HCT116 (cell line): Measurements from ENCODE around the gene NECAP2. TPM values are rescaled to one million over a fixed set of nuclear protein-coding genes. Genes with fewer than 3 reads are reported as not detected.

ENCODE experiments used
- ATAC-seq: fragments of 200-7000 bp; cut with Tn5 transposase; 2 replicates; pipeline ENCODE4 v1.9.1; 2020; ENCODE audit warnings: mild to moderate bottlenecking, moderate library complexity
- BruUV-seq: library from RNA; stranded (reverse); fragments of 400-500 nt; replicated peaks from 2 replicates; lab custom pipeline; 2021; lab: Mats Ljungman, UMichigan
- CTCF ChIA-PET: fragments of 300-600 bp; sonication (Branson Sonifier 250); formaldehyde crosslinking; loops from one replicate; lab custom pipeline; 2021; ENCODE audit warnings: antibody characterized with exemption; lab: Charles Lee
- POLR2A ChIA-PET: fragments of 300-600, 350-600 bp; sonication (Branson Sonifier 250); formaldehyde crosslinking; loops from one replicate; lab custom pipeline; 2021; ENCODE audit warnings: antibody characterized with exemption; lab: Charles Lee
- RAD21 ChIA-PET, 2 experiments: fragments of 300-600 bp; sonication (Branson Sonifier 250); formaldehyde crosslinking; loops; one replicate each; lab custom pipeline; 2023; ENCODE audit warnings: low total read pairs in 2 of 2; ENCODE audit not compliant: uncharacterized antibody in 2 of 2, unreplicated experiment in 2 of 2, low non-redundant PET in 1 of 2; lab: Charles Lee
- DNase-seq: peaks from one replicate; pipeline ENCODE4 v3.0.0-alpha.2; 2010; ENCODE audit warnings: low read depth, low spot score
- H2AFZ ChIP-seq: fragments of 200-600 bp; shearing (Covaris generic), sonication (generic); 2 replicates; pipeline ENCODE4 v1.6.1; 2017; ENCODE audit warnings: low read depth, mixed run types, mixed read lengths, antibody characterized with exemption, low read length; ENCODE audit not compliant: poor library complexity, severe bottlenecking
- H3K27ac ChIP-seq: 2 replicates; pipeline ENCODE4 v1.5.1; 2012; ENCODE audit warnings: low read depth, low read length
- H3K27me3 ChIP-seq: fragments of 200-600 bp; sonication (generic); 2 replicates; pipeline ENCODE4 v1.6.1; 2016; ENCODE audit warnings: mixed run types, low read length, mixed read lengths; ENCODE audit not compliant: insufficient read depth
- H3K36me3 ChIP-seq, 2 experiments: fragments of 200-500 bp in 1 of 2; fragments of 200-600 bp in 1 of 2; sonication (Bioruptor generic) in 1 of 2; sonication (generic) in 1 of 2; 2 replicates each; pipeline versions ENCODE4 v1.5.1 to v1.6.1; 2014 to 2016; ENCODE audit warnings: low read length in 2 of 2, inconsistent platforms in 1 of 2, mixed read lengths in 1 of 2, mixed run types in 1 of 2; ENCODE audit not compliant: insufficient read depth in 2 of 2, control insufficient read depth in 1 of 2
- H3K4me1 ChIP-seq, 2 experiments: fragments of 200-600 bp in 1 of 2; sonication (generic) in 1 of 2; 2 replicates each; pipeline versions ENCODE4 v1.5.1 to v1.6.1; 2012 to 2017; ENCODE audit warnings: low read length in 2 of 2, inconsistent platforms in 1 of 2, mild to moderate bottlenecking in 1 of 2, mixed read lengths in 1 of 2, mixed run types in 1 of 2, moderate library complexity in 1 of 2; ENCODE audit not compliant: insufficient read depth in 2 of 2, control insufficient read depth in 1 of 2
- H3K4me2 ChIP-seq: fragments of 200-600 bp; sonication (generic); 2 replicates; pipeline ENCODE4 v1.6.1; 2017; ENCODE audit warnings: mixed run types, low read length, mixed read lengths
- H3K4me3 ChIP-seq, 2 experiments: fragments of 200-600 bp in 1 of 2; sonication (generic) in 1 of 2; replicated peaks in 1 of 2; 2 replicates each; pipeline ENCODE4 v1.5.1; 2011 to 2016; ENCODE audit warnings: low read length in 2 of 2, control low read depth in 1 of 2, low read depth in 1 of 2, mild to moderate bottlenecking in 1 of 2, mixed read lengths in 1 of 2, mixed run types in 1 of 2
- H3K79me2 ChIP-seq: fragments of 200-600 bp; sonication (generic); 2 replicates; pipeline ENCODE4 v1.6.1; 2017; ENCODE audit warnings: mild to moderate bottlenecking, mixed run types, low read length, moderate library complexity, mixed read lengths; ENCODE audit not compliant: insufficient read depth
- H3K9ac ChIP-seq: fragments of 200-600 bp; sonication (generic); 2 replicates; pipeline ENCODE4 v1.6.1; 2016; ENCODE audit warnings: low read length, mixed read lengths
- H3K9me2 ChIP-seq: fragments of 200-600 bp; sonication (generic), shearing (Covaris generic); 2 replicates; pipeline ENCODE4 v1.6.1; 2017; ENCODE audit warnings: mixed run types, mild to moderate bottlenecking, moderate library complexity; ENCODE audit not compliant: insufficient read depth
- H3K9me3 ChIP-seq, 2 experiments: fragments of 200-500 bp in 1 of 2; fragments of 200-600 bp in 1 of 2; sonication (Bioruptor generic) in 1 of 2; sonication (generic) in 1 of 2; 2 replicates each; pipeline ENCODE4 v1.6.1; 2014 to 2017; ENCODE audit warnings: low read length in 2 of 2, mixed read lengths in 2 of 2, inconsistent platforms in 1 of 2, low read depth in 1 of 2, mild to moderate bottlenecking in 1 of 2, mixed run types in 1 of 2, moderate library complexity in 1 of 2; ENCODE audit not compliant: control insufficient read depth in 1 of 2, insufficient read depth in 1 of 2
- H4K20me1 ChIP-seq: fragments of 200-600 bp; sonication (generic), shearing (Covaris generic); 2 replicates; pipeline ENCODE4 v1.6.1; 2017; ENCODE audit warnings: mixed run types, mild to moderate bottlenecking, moderate library complexity; ENCODE audit not compliant: insufficient read depth
- CBX3 ChIP-seq: IDR thresholded peaks from 2 replicates; pipeline ENCODE4 v1.6.1; 2012; ENCODE audit warnings: low read depth
- EGR1 ChIP-seq: IDR thresholded peaks from 2 replicates; pipeline ENCODE4 v1.6.1; 2012; ENCODE audit warnings: low read depth
- ELF1 ChIP-seq: IDR thresholded peaks from 2 replicates; pipeline ENCODE4 v1.6.1; 2012; ENCODE audit warnings: low read depth, borderline replicate concordance
- EZH2 ChIP-seq: fragments of 200-600 bp; sonication (generic); IDR thresholded peaks from 2 replicates; pipeline ENCODE4 v1.6.1; 2017; ENCODE audit warnings: antibody characterized with exemption, mixed run types
- JUND ChIP-seq: IDR thresholded peaks from 2 replicates; pipeline ENCODE4 v1.6.1; 2012
- POLR2A ChIP-seq: IDR thresholded peaks from 2 replicates; pipeline ENCODE4 v1.7.0; 2011; ENCODE audit warnings: borderline replicate concordance; ENCODE audit not compliant: insufficient read depth, insufficient read length; ENCODE audit errors: extremely low read depth
- RAD21 ChIP-seq: IDR thresholded peaks from 2 replicates; pipeline ENCODE4 v1.6.1; 2012; ENCODE audit warnings: low read depth, mild to moderate bottlenecking
- SP1 ChIP-seq: IDR thresholded peaks from 2 replicates; pipeline ENCODE4 v1.6.1; 2012; ENCODE audit warnings: low read depth
- SRF ChIP-seq: IDR thresholded peaks from 2 replicates; pipeline ENCODE4 v1.6.1; 2012; ENCODE audit warnings: low read depth
- TCF7L2 ChIP-seq: IDR thresholded peaks from 2 replicates; pipeline ENCODE4 v1.7.0; 2011; ENCODE audit warnings: borderline replicate concordance, inconsistent platforms; ENCODE audit not compliant: insufficient read depth, insufficient read length; ENCODE audit errors: extremely low read depth
- ZFX ChIP-seq: fragments of 450-650 bp; IDR thresholded peaks from 2 replicates; pipeline ENCODE4 v1.6.1; 2017
- ZNF274 ChIP-seq: fragments of 200-500 bp; sonication (Bioruptor generic); IDR thresholded peaks from 2 replicates; pipeline ENCODE4 v1.6.1; 2014; ENCODE audit warnings: mild to moderate bottlenecking, low read depth, low read length, inconsistent platforms
- intact Hi-C: fragments of 100-400 bp; cut with micrococcal nuclease; formaldehyde crosslinking; loops from 2 replicates; pipeline ENCODE4 v1.10.0; 2022
- total RNA-seq: library from RNA; stranded (reverse); gene quantifications from one replicate; pipeline ENCODE4 v1.2.1, GENCODE V29; 2021; ENCODE audit not compliant: unreplicated experiment
- TF ChIP-seq, protein P1 (sequence below), 3 experiments: fragments of 200-600 bp in 1 of 3; sonication (generic) in 1 of 3; IDR thresholded peaks in 2 of 3; conservative IDR thresholded peaks in 1 of 3; 2 replicates each; pipeline ENCODE4 v1.5.1; 2012 to 2017; ENCODE audit warnings: low read depth in 2 of 3, low read length in 2 of 3, antibody characterized with exemption in 1 of 3, borderline replicate concordance in 1 of 3, control low read depth in 1 of 3, mild to moderate bottlenecking in 1 of 3, mixed read lengths in 1 of 3, mixed run types in 1 of 3, moderate library complexity in 1 of 3; ENCODE audit not compliant: insufficient read depth in 1 of 3
- TF ChIP-seq, protein P2 (sequence below): IDR thresholded peaks from 2 replicates; pipeline ENCODE4 v1.6.1; 2012
- TF ChIP-seq, protein P3 (sequence below): IDR thresholded peaks from 2 replicates; pipeline ENCODE4 v1.6.1; 2012

The NECAP2 gene
- total RNA-seq, 1 experiment from 2014 or later: 35.5 TPM

DNA sequence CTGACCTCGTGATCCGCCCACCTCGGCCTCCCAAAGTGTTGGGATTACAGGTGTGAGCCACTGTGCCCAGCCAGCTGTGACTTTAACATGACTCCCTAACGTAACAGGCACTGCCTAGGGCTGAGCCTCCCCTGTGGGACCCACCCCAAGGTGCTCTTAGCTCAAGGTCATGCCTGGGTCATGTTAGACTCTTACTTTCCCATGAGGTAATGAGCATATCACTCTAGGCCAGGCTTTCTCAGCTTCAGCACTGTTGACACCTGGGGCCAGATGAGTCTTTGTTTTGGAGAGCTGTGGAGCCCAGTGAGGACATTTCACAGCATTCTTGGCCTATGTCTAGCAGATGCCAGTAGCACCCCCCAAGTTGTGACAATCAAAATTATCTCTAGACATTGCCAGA is 4.5 kb downstream of the NECAP2 start:
- no peak overlapping the region for H3K27ac ChIP-seq
- no peaks in the 10 kb centered on the region for H3K27me3 ChIP-seq
- ChIA-PET CTCF (no interaction called here), RAD21 (no interaction called here), POLR2A (no interaction called here)
- peaks cover 29 to 37% of the 10 kb centered on the region in 2 experiments for H3K36me3 ChIP-seq
- no peak for DNase-seq
- no peaks in the 10 kb centered on the region for H3K9me2 ChIP-seq
- H3K79me2 ChIP-seq: peaks cover 37% of the 10 kb centered on the region
- no peak overlapping the region for H3K4me2 ChIP-seq
- no peak overlapping the region for H3K9ac ChIP-seq
- intact Hi-C loops: no loop called here
- ATAC-seq: no peak
- peaks cover 3 to 7% of the 10 kb centered on the region in 2 experiments; a peak in 3 of 4 replicates for H3K4me1 ChIP-seq
- H4K20me1 ChIP-seq: no peaks in the 10 kb centered on the region
- no TSS peak for BruUV-seq
- TF ChIP-seq POLR2A (no peak), JUND (no peak), EZH2 (no peak), SP1 (no peak), CBX3 (no peak), TCF7L2 (no peak), RAD21 (no peak), ZFX (no peak), EGR1 (no peak), SRF (no peak), ELF1 (no peak), ZNF274 (no peak)
- TF ChIP-seq, protein P1, sequence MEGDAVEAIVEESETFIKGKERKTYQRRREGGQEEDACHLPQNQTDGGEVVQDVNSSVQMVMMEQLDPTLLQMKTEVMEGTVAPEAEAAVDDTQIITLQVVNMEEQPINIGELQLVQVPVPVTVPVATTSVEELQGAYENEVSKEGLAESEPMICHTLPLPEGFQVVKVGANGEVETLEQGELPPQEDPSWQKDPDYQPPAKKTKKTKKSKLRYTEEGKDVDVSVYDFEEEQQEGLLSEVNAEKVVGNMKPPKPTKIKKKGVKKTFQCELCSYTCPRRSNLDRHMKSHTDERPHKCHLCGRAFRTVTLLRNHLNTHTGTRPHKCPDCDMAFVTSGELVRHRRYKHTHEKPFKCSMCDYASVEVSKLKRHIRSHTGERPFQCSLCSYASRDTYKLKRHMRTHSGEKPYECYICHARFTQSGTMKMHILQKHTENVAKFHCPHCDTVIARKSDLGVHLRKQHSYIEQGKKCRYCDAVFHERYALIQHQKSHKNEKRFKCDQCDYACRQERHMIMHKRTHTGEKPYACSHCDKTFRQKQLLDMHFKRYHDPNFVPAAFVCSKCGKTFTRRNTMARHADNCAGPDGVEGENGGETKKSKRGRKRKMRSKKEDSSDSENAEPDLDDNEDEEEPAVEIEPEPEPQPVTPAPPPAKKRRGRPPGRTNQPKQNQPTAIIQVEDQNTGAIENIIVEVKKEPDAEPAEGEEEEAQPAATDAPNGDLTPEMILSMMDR (IDR thresholded peaks at IDR 0.05 in 2 of 3, conservative IDR thresholded peaks at IDR 0.05 in 1 of 3; ENCODE audit: borderline replicate concordance in 1 of 3, insufficient read depth in 1 of 3, low read depth in 2 of 3, low read length in 2 of 3): no peak
- TF ChIP-seq, protein P2, sequence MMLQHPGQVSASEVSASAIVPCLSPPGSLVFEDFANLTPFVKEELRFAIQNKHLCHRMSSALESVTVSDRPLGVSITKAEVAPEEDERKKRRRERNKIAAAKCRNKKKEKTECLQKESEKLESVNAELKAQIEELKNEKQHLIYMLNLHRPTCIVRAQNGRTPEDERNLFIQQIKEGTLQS: no peak
- TF ChIP-seq, protein P3, sequence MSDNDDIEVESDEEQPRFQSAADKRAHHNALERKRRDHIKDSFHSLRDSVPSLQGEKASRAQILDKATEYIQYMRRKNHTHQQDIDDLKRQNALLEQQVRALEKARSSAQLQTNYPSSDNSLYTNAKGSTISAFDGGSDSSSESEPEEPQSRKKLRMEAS: no peak
- H3K4me3 ChIP-seq: no peak overlapping the region
- no peaks in the 10 kb centered on the region for H3K9me3 ChIP-seq
- H2AFZ ChIP-seq: no peak overlapping the region
